IMR-90 (cell line): ENCODE results near the gene SEZ6L. TPM values are rescaled to one million over a fixed set of nuclear protein-coding genes. Genes with fewer than 3 reads are reported as not detected.

ENCODE experiments used
- ATAC-seq: fragments of 200-7000 bp; cut with Tn5 transposase; 2 replicates; pipeline ENCODE4 v1.9.1; 2020; ENCODE audit warnings: low read depth, mild to moderate bottlenecking, moderate library complexity
- BruUV-seq: library from RNA; stranded (reverse); fragments of 400-500 nt; replicated peaks from 2 replicates; lab custom pipeline; 2021; lab: Mats Ljungman, UMichigan
- CTCF ChIA-PET: fragments of 300-600 bp; formaldehyde crosslinking; extraction: SDS; loops from one replicate; lab custom pipeline; 2021; ENCODE audit warnings: antibody characterized with exemption; lab: Yijun Ruan, JAX
- POLR2A ChIA-PET: fragments of 300-600 bp; sonication (Branson Sonifier 250); formaldehyde crosslinking; loops from one replicate; lab custom pipeline; 2022; ENCODE audit warnings: antibody characterized with exemption; ENCODE audit not compliant: unreplicated experiment; lab: Charles Lee
- DNase-seq: peaks from one replicate; pipeline ENCODE4 v3.0.0; 2013
- H2AFZ ChIP-seq: replicated peaks from 2 replicates; pipeline ENCODE3; 2013; ENCODE audit warnings: low read length, mild to moderate bottlenecking; ENCODE audit not compliant: poor library complexity
- H2AK5ac ChIP-seq: 2 replicates; pipeline ENCODE4 v1.6.1; 2013; ENCODE audit warnings: low read depth, low read length, inconsistent platforms
- H2AK9ac ChIP-seq: replicated peaks from 2 replicates; pipeline ENCODE3; 2013; ENCODE audit warnings: mild to moderate bottlenecking, low read depth, low read length, moderate library complexity; ENCODE audit not compliant: poor library complexity
- H2BK120ac ChIP-seq: 2 replicates; pipeline ENCODE4 v1.6.1; 2013; ENCODE audit warnings: low read depth, low read length, inconsistent platforms
- H2BK15ac ChIP-seq: 3 replicates; pipeline ENCODE4 v1.6.1; 2013; ENCODE audit warnings: low read depth, low read length, inconsistent platforms
- H2BK20ac ChIP-seq: 2 replicates; pipeline ENCODE4 v1.6.1; 2013; ENCODE audit warnings: low read depth, mild to moderate bottlenecking, inconsistent platforms, low read length, moderate library complexity
- H2BK5ac ChIP-seq: 2 replicates; pipeline ENCODE4 v1.6.1; 2013; ENCODE audit warnings: mild to moderate bottlenecking, low read depth, low read length, inconsistent platforms; ENCODE audit not compliant: poor library complexity, severe bottlenecking
- H3K14ac ChIP-seq: replicated peaks from 2 replicates; pipeline ENCODE4 v1.6.1; 2013; ENCODE audit warnings: low read depth, low read length, inconsistent platforms
- H3K18ac ChIP-seq: 2 replicates; pipeline ENCODE4 v1.6.1; 2013; ENCODE audit warnings: low read depth, low read length, control low read depth
- H3K23ac ChIP-seq: 2 replicates; pipeline ENCODE4 v1.6.1; 2013; ENCODE audit warnings: low read depth, low read length, inconsistent platforms
- H3K27ac ChIP-seq: 2 replicates; pipeline ENCODE4 v1.5.1; 2013; ENCODE audit warnings: mild to moderate bottlenecking, control low read depth, low read length; ENCODE audit not compliant: insufficient read depth
- H3K27me3 ChIP-seq: 2 replicates; pipeline ENCODE4 v1.6.1; 2013; ENCODE audit warnings: low read length; ENCODE audit not compliant: control insufficient read depth, insufficient read depth
- H3K36me3 ChIP-seq: 2 replicates; pipeline ENCODE4 v1.6.1; 2013; ENCODE audit warnings: low read length, mixed read lengths; ENCODE audit not compliant: control insufficient read depth, insufficient read depth
- H3K4ac ChIP-seq: 2 replicates; pipeline ENCODE4 v1.6.1; 2013; ENCODE audit warnings: low read depth, low read length, inconsistent platforms
- H3K4me1 ChIP-seq: 2 replicates; pipeline ENCODE4 v1.6.1; 2013; ENCODE audit warnings: low read length, mixed read lengths; ENCODE audit not compliant: control insufficient read depth, insufficient read depth
- H3K4me2 ChIP-seq: 2 replicates; pipeline ENCODE4 v1.6.1; 2013; ENCODE audit warnings: low read depth, mild to moderate bottlenecking, control low read depth, low read length, moderate library complexity
- H3K4me3 ChIP-seq: 2 replicates; pipeline ENCODE4 v1.5.1; 2013; ENCODE audit warnings: low read depth, mild to moderate bottlenecking, control low read depth, low read length, moderate library complexity; ENCODE audit not compliant: insufficient read depth
- H3K56ac ChIP-seq: 2 replicates; pipeline ENCODE4 v1.6.1; 2013; ENCODE audit warnings: low read length, inconsistent platforms; ENCODE audit not compliant: insufficient read depth; ENCODE audit errors: extremely low read depth
- H3K79me1 ChIP-seq, 2 experiments: 2 replicates each; pipeline ENCODE4 v1.6.1; 2013; ENCODE audit warnings: low read length in 2 of 2, inconsistent platforms in 1 of 2, low read depth in 1 of 2
- H3K9ac ChIP-seq: 2 replicates; pipeline ENCODE4 v1.6.1; 2013; ENCODE audit warnings: low read depth, low read length, control low read depth
- H3K9me1 ChIP-seq: 2 replicates; pipeline ENCODE4 v1.6.1; 2013; ENCODE audit warnings: low read length, inconsistent platforms; ENCODE audit not compliant: insufficient read depth
- H3K9me3 ChIP-seq: 2 replicates; pipeline ENCODE4 v1.6.1; 2013; ENCODE audit warnings: low read length; ENCODE audit not compliant: control insufficient read depth, insufficient read depth
- H4K20me1 ChIP-seq: 2 replicates; pipeline ENCODE4 v1.6.1; 2013; ENCODE audit warnings: low read length, inconsistent platforms; ENCODE audit not compliant: insufficient read depth
- H4K5ac ChIP-seq: 2 replicates; pipeline ENCODE4 v1.6.1; 2013; ENCODE audit warnings: mild to moderate bottlenecking, low read depth, low read length, control low read depth
- H4K8ac ChIP-seq, 2 experiments: 2 replicates each; pipeline ENCODE4 v1.6.1; 2013; ENCODE audit warnings: low read depth in 2 of 2, low read length in 2 of 2, control low read depth in 1 of 2, inconsistent platforms in 1 of 2
- H4K91ac ChIP-seq: 2 replicates; pipeline ENCODE4 v1.6.1; 2013; ENCODE audit warnings: low read depth, low read length, inconsistent platforms; ENCODE audit not compliant: insufficient read depth
- BHLHE40 ChIP-seq: fragments of 150-350 bp; IDR thresholded peaks from 2 replicates; pipeline ENCODE4 v1.6.1; 2016; ENCODE audit warnings: mild to moderate bottlenecking, low read depth, low read length
- CEBPB ChIP-seq: IDR thresholded peaks from 2 replicates; pipeline ENCODE4 v1.6.1; 2012; ENCODE audit warnings: low read depth, low read length, improper control_type of control experiment
- CHD1 ChIP-seq: IDR thresholded peaks from 2 replicates; pipeline ENCODE4 v1.6.1; 2012; ENCODE audit warnings: low read depth, low read length, improper control_type of control experiment
- CTCF ChIP-seq: conservative IDR thresholded peaks from 2 replicates; pipeline ENCODE4 v1.5.1; 2012; ENCODE audit warnings: mild to moderate bottlenecking, low read depth, low read length, improper control_type of control experiment
- ELK1 ChIP-seq: fragments of 150-350 bp; IDR thresholded peaks from 2 replicates; pipeline ENCODE4 v1.6.1; 2016; ENCODE audit warnings: low read depth, mild to moderate bottlenecking, low read length, moderate library complexity, borderline replicate concordance
- MAZ ChIP-seq: IDR thresholded peaks from 2 replicates; pipeline ENCODE4 v1.6.1; 2012; ENCODE audit warnings: low read depth, mild to moderate bottlenecking, low read length, improper control_type of control experiment, moderate library complexity, borderline replicate concordance
- MXI1 ChIP-seq: IDR thresholded peaks from 2 replicates; pipeline ENCODE4 v1.6.1; 2012; ENCODE audit warnings: low read depth, mild to moderate bottlenecking, low read length, moderate library complexity, borderline replicate concordance
- RAD21 ChIP-seq: IDR thresholded peaks from 2 replicates; pipeline ENCODE4 v1.6.1; 2012; ENCODE audit warnings: low read length, improper control_type of control experiment
- RCOR1 ChIP-seq: IDR thresholded peaks from 2 replicates; pipeline ENCODE4 v1.6.1; 2012; ENCODE audit warnings: mild to moderate bottlenecking, low read length, improper control_type of control experiment; ENCODE audit not compliant: insufficient replicate concordance
- SMC3 ChIP-seq: fragments of 150-350 bp; IDR thresholded peaks from 2 replicates; pipeline ENCODE4 v1.6.1; 2016; ENCODE audit warnings: low read depth, mild to moderate bottlenecking, antibody characterized with exemption, low read length, moderate library complexity
- WGBS, 2 experiments: methylation state at CpG; one replicate each; pipeline versions ENCODE4 v1.1.5 to v1.1.7; 2013; ENCODE audit warnings: missing lambda C conversion rate in 2 of 2; ENCODE audit not compliant: insufficient read length in 1 of 2; ENCODE audit errors: extremely low coverage in 2 of 2; 5-methylcytosine and 5-hydroxymethylcytosine counted together
- dilution Hi-C: fragments of 300-500 bp; cut with HindIII; formaldehyde crosslinking; loops from one replicate; pipeline ENCODE4 v1.14.3; 2018; ENCODE audit warnings: low sequenced_read_pairs; ENCODE audit not compliant: unreplicated experiment
- in situ Hi-C: fragments of 300-500 bp; cut with MboI; formaldehyde crosslinking; loops from 3 replicates; pipeline ENCODE4 v1.14.3; 2019; ENCODE audit warnings: low sequenced_read_pairs, inconsistent platforms, mixed read lengths
- intact Hi-C: fragments of 100-400 bp; cut with micrococcal nuclease; formaldehyde crosslinking; loops from 2 replicates; pipeline ENCODE4 v1.10.0; 2022
- polyA plus RNA-seq, 3 experiments: library from polyadenylated mRNA; depleted of rRNA; stranded (reverse); fragments of >200 nt; gene quantifications; 2 replicates each; pipeline ENCODE4 v1.2.3, GENCODE V29; 2012; ENCODE audit warnings: low replicate concordance in 1 of 3
- total RNA-seq: library from RNA; depleted of rRNA; stranded (reverse); fragments of >200 nt; gene quantifications from 2 replicates; pipeline ENCODE4 v1.2.3, GENCODE V29; 2012

SEZ6L gene
- total and polyA plus RNA-seq, 2 of the 4 experiments (the other 2 are of a cell fraction) = not detected

GRCh38 chr22:26393929-26394328 is 224.7 kb downstream of the SEZ6L start:
- dilution Hi-C loops (no loop called here), intact Hi-C loops (no loop called here), in situ Hi-C loops (no loop called here)
- H3K9me3 ChIP-seq = no peaks in the 10 kb centered on the region
- H2BK120ac ChIP-seq = no peak overlapping the region
- WGBS, 2 experiments = no CpG with 5 or more reads among the region's 2 CpGs
- no peak overlapping the region for H3K18ac ChIP-seq
- ChIA-PET CTCF (no interaction called here), POLR2A (no interaction called here)
- no peak overlapping the region for H2BK5ac ChIP-seq
- no peak overlapping the region for H2AK9ac ChIP-seq
- no peak for TF ChIP-seq BHLHE40
- no peak for TF ChIP-seq CEBPB
- TF ChIP-seq RCOR1 = no peak
- TF ChIP-seq ELK1 = no peak
- TF ChIP-seq RAD21 = no peak
- no peak for TF ChIP-seq MXI1
- no peak for TF ChIP-seq CHD1
- no peak for TF ChIP-seq CTCF
- no peak for TF ChIP-seq SMC3
- no peak for TF ChIP-seq MAZ
- no peaks in the 10 kb centered on the region for H3K4me1 ChIP-seq
- no peak overlapping the region for H3K14ac ChIP-seq
- no peak overlapping the region for H3K27ac ChIP-seq
- no peak overlapping the region for H3K23ac ChIP-seq
- peaks cover 10% of the 10 kb centered on the region for H3K27me3 ChIP-seq
- H3K36me3 ChIP-seq = no peaks in the 10 kb centered on the region
- no peak overlapping the region for H4K5ac ChIP-seq
- H2AK5ac ChIP-seq = no peak overlapping the region
- no peak overlapping the region for H3K4me2 ChIP-seq
- no peak overlapping the region for H2BK15ac ChIP-seq
- no peak overlapping the region for H4K8ac ChIP-seq
- no peak overlapping the region for H3K56ac ChIP-seq
- ATAC-seq = no peak
- H2BK20ac ChIP-seq = no peak overlapping the region
- BruUV-seq = no TSS peak
- no peaks in the 10 kb centered on the region for H3K9me1 ChIP-seq
- H2AFZ ChIP-seq = no peak overlapping the region
- DNase-seq = no peak
- H3K4ac ChIP-seq = no peak overlapping the region
- no peak overlapping the region for H3K9ac ChIP-seq
- H4K20me1 ChIP-seq = no peaks in the 10 kb centered on the region
- H4K91ac ChIP-seq = no peak overlapping the region
- H3K79me1 ChIP-seq = no peaks in the 10 kb centered on the region
- no peak overlapping the region for H3K4me3 ChIP-seq
